Stimulated activated CD8-positive, alpha-beta memory T cell treated with anti-CD3 and anti-CD28 coated beads, Interleukin-2, amount 100 ng/mL, for 1 hour (primary cell): Measurements from ENCODE around the gene WWC2.
"Not testable (repeated sequence)": the region's sequence is repeated elsewhere in the genome, so short reads cannot be mapped to it uniquely, and the experiment has no call there.

Experiments used
- DNase-seq, 2 donors: peaks; one replicate each; pipeline ENCODE4 v3.0.0-alpha.2; 2020; ENCODE audit warnings: low read depth in 2 of 2

Gene WWC2

GRCh38 chr4:183100827-183101226, 1.8 kb downstream of the WWC2 start:
- DNase-seq = no peak

GRCh38 chr4:183101956-183102480, 3.0 kb downstream of the WWC2 start:
- no peak for DNase-seq

- DNase-seq = no peak
Measured at GRCh38 chr4:183105092-183105491, 6.0 kb downstream of the WWC2 start.

- DNase-seq = no peak
Measured at GRCh38 chr4:183106839-183107238, 7.8 kb downstream of the WWC2 start.

GRCh38 chr4:183107891-183108459, 8.9 kb downstream of the WWC2 start:
- DNase-seq = no peak

GRCh38 chr4:183110244-183110643, 11.2 kb downstream of the WWC2 start:
- DNase-seq = no peak

- no peak for DNase-seq
Measured at GRCh38 chr4:183111452-183111885, 12.4 kb downstream of the WWC2 start.

GRCh38 chr4:183118141-183118540, 19.1 kb downstream of the WWC2 start:
- DNase-seq = no peak

- no peak for DNase-seq
Measured at GRCh38 chr4:183118585-183118984, 19.5 kb downstream of the WWC2 start.

- DNase-seq = not testable (repeated sequence)
Measured at GRCh38 chr4:183121660-183122059, 22.6 kb downstream of the WWC2 start.

- no peak for DNase-seq
Measured at GRCh38 chr4:183124228-183124627, 25.2 kb downstream of the WWC2 start.

- no peak for DNase-seq
Measured at GRCh38 chr4:183124865-183125264, 25.8 kb downstream of the WWC2 start.

GRCh38 chr4:183129125-183129524, 30.1 kb downstream of the WWC2 start:
- DNase-seq = no peak

- no peak for DNase-seq
Measured at GRCh38 chr4:183129675-183130074, 30.6 kb downstream of the WWC2 start.

GRCh38 chr4:183130328-183131155, 31.5 kb downstream of the WWC2 start:
- no peak for DNase-seq

GRCh38 chr4:183132081-183132480, 33.0 kb downstream of the WWC2 start:
- DNase-seq = no peak

GRCh38 chr4:183132865-183133264, 33.8 kb downstream of the WWC2 start:
- DNase-seq = no peak

- DNase-seq = no peak
Measured at GRCh38 chr4:183136855-183137254, 37.8 kb downstream of the WWC2 start.

- no peak for DNase-seq
Measured at GRCh38 chr4:183139058-183139750, 40.1 kb downstream of the WWC2 start.

GRCh38 chr4:183139972-183140570, 41.0 kb downstream of the WWC2 start:
- DNase-seq = no peak

GRCh38 chr4:183140911-183141320, 41.9 kb downstream of the WWC2 start:
- DNase-seq = no peak

GRCh38 chr4:183141997-183142396, 42.9 kb downstream of the WWC2 start:
- no peak for DNase-seq
